Tibial nerve (tissue), 4 donors: ENCODE measurements around the gene OR52N5.

ENCODE experiments used
- CTCF ChIP-seq, 5 experiments: fragments of 200-600 bp in 3 of 5; fragments of 450-650 bp in 2 of 5; sonication (generic) in 3 of 5; IDR thresholded peaks; one replicate each; pipeline ENCODE4 v1.5.1; 2016 to 2019; ENCODE audit warnings: antibody characterized with exemption in 5 of 5, mild to moderate bottlenecking in 3 of 5, moderate library complexity in 2 of 5
- EP300 ChIP-seq, 2 donors: sonication (generic); formaldehyde crosslinking; IDR thresholded peaks; one replicate each; pipeline ENCODE4 v1.6.1; 2017; ENCODE audit warnings: antibody characterized with exemption in 2 of 2, mild to moderate bottlenecking in 1 of 2
- POLR2A ChIP-seq, 2 donors: fragments of 450-650 bp; IDR thresholded peaks; one replicate each; pipeline ENCODE4 v1.6.1; 2017; ENCODE audit warnings: antibody characterized with exemption in 2 of 2, mild to moderate bottlenecking in 2 of 2, moderate library complexity in 2 of 2

DNA sequence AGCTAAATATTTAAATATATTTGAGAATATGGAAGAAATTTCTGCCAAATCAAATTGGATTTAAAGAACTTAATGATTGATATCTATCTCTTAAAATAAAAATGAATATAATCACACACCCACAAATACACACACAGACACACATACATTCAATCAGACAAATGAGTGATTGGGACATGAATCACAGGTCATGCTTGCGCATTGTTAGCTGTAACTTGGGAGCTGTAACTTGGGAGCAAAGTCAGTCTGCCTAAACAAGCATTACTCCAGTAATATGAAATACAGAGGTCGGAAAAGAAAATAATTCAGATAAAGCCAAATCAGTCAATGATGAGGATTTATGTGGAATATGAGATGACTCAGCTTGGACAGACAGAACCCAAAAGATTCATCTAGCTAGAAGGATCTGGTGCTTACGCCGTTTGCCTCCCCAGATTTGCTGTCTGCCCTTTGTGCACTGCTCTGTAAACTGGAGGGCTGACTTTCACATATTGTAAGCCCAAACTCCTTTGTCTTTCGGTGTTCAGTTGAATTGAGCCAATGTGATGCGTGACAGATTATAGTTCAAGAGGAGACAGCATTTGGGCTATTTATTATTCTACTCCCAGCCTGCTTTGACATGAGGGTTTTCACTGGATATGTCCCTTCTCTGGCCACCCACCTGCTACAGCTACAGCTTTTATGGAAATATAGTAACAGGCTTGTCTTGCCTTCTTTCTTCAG is 45.3 kb downstream of the OR52N5 start:
- TF ChIP-seq CTCF (IDR thresholded peaks at IDR 0.05), result no peak
- no peak for TF ChIP-seq POLR2A (IDR thresholded peaks at IDR 0.05)
- no peak for TF ChIP-seq EP300 (IDR thresholded peaks at IDR 0.05)
